Skin of body (tissue), 2 donors: ENCODE data around the gene RPL27. TPM values are rescaled to one million over a fixed set of nuclear protein-coding genes. Genes with fewer than 3 reads are reported as not detected.

Source experiments
- DNase-seq: peaks from one replicate; lab custom pipeline; 2025; lab: John Stamatoyannopoulos, UW
- total RNA-seq: library from RNA; depleted of rRNA; stranded (reverse); fragments of >200 nt; gene quantifications from one replicate; pipeline ENCODE4 v1.2.3, GENCODE V29; 2014

RPL27 gene
- total RNA-seq, 1 donor from 2014 or later, result 1,283 TPM

GRCh38 chr17:43020789-43021740 is 22.8 kb downstream of the RPL27 start:
- DNase-seq, result no peak

DNA sequence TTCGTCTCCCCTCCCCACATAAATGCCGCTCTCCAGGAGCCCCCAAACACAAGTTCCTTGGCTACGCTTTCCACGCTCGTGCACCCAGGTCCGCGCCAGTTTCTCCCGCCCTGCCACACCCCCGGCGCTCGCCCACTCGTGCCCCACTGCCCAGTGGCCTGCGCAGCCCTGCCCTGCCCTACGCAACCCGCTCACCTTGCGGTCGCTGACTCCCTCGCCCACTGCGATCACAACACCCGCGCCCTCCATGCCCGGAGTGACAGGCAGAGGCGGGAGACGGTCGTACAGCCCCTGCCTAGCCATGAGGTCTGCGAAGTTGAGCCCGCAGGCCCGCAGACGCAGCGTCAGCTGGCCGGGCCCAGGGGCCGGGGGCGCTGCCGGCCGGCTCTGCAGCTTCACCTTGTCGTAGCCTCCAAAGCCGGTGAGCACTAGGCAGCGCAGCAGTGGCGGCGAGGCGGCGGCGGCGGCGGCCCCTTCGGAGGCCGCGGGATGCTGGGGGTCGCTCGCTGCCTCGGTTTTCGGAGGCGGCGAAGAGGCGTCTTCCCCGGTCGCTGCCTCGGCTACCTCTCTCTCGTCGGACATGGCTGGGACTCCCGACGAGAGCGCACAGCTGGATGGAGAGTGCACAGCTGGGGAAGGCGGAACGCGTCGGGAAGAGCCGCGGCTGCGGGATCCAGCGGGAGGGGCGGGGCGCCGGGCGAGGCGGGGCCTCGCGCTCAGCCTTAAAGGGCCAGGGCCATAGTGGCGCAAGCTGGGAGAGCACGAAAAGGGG is 23.7 kb downstream of the RPL27 start, which contains the start of gene VAT1:
Gene VAT1 (minus strand): TSS at position 645 of the 772 bp plus-strand sequence. CDS start 63 bp downstream, at position 582.
- DNase-seq, result peak; percentile 56

- peak; percentile 95 for DNase-seq
These were observed 26.4 kb downstream of the RPL27 start, which contains the start of gene RND2 for GRCh38 chr17:43024407-43025289. RND2 (plus strand) TSS chr17:43025231; CDS start chr17:43025348, 117 bp downstream.

- DNase-seq, result no peak
These were observed 27.1 kb downstream of the RPL27 start for GRCh38 chr17:43025290-43025657.

GRCh38 chr17:43025766-43026537 is 27.7 kb downstream of the RPL27 start:
- DNase-seq, result no peak

DNA sequence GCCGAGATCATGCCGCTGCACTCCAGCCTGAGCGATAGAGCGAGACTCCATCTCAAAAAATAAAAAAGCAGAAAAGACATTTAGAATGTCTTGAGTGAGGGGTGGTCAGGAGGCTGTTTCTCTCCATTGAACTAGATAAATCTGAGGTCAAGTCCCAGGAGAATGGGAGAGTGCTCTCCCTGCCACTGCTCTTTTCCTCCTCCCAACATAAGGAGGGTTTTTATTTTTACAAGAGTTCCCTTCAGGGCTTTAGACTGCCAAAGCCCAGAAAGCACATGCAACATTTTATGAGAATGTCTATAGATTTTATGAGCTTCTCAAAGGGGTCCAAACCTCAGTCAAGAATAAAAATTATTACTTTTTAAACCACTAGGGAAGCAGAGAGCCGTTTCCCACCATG is 28.4 kb downstream of the RPL27 start:
- no peak for DNase-seq

DNA sequence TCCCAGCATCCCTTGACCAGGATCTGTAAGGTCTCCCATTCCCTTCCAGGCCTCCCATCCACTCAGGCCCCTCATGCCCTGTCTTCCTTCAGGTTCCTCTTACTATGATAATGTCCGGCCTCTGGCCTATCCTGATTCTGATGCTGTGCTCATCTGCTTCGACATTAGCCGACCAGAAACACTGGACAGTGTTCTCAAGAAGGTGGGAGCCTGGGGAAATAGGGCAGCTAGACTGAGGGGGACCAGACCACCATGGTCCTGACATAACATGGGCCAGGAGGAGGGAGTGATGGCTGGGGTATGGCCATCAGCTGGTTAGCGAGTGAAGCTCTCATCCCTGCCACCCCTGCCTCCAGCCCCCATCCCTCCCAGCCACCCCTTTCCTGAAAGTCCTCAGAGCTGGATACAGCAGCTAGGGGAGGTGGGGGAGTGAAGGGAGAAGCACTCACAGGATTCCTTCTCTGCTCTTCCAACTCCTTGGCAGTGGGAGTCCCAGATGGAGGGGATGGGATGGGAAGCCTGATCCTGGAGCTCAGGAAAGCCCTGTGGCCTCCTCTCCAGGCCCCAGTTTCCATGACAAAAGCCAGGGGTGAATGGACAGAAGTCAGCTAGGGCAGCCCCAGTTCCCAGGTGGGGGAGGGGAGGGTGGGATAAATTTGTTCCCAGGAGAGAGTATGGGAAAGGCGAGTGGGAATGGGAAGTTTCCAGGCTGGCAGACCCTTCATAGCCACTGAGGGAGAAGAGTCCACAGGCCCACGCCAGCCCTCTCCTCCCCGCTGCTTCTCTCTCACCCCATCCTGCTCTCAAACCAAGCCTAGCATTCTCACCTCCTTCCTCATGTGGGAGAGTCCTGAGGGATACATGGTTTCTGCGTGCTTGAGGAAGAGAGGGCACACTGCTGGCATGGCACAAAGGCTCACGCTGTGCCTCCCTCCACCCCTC is 29.1 kb downstream of the RPL27 start:
- DNase-seq, result no peak

GRCh38 chr17:43028221-43028861 is 30.1 kb downstream of the RPL27 start:
- DNase-seq, result no peak

GRCh38 chr17:43030137-43030767 is 32.0 kb downstream of the RPL27 start:
- DNase-seq, result no peak

DNA sequence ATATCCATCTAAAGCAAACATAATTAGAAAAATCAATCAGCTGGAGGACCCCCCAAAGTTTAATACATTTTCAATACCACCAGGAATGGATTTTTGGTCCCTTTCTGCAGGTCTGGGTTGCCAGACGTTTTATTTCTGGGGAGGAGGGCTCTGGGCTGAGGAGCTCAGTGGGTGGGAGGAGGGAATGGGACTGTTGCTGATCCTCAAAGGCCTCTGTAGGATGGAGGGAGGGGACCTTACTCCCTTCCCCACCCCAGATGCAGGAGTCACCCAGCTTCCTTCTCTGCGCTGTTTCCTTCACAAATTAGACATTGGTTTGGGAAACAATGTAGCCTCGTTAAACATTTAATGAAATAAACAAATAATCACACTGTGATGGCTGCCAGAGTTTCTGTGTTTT is 33.4 kb downstream of the RPL27 start:
- DNase-seq, result no peak

DNA sequence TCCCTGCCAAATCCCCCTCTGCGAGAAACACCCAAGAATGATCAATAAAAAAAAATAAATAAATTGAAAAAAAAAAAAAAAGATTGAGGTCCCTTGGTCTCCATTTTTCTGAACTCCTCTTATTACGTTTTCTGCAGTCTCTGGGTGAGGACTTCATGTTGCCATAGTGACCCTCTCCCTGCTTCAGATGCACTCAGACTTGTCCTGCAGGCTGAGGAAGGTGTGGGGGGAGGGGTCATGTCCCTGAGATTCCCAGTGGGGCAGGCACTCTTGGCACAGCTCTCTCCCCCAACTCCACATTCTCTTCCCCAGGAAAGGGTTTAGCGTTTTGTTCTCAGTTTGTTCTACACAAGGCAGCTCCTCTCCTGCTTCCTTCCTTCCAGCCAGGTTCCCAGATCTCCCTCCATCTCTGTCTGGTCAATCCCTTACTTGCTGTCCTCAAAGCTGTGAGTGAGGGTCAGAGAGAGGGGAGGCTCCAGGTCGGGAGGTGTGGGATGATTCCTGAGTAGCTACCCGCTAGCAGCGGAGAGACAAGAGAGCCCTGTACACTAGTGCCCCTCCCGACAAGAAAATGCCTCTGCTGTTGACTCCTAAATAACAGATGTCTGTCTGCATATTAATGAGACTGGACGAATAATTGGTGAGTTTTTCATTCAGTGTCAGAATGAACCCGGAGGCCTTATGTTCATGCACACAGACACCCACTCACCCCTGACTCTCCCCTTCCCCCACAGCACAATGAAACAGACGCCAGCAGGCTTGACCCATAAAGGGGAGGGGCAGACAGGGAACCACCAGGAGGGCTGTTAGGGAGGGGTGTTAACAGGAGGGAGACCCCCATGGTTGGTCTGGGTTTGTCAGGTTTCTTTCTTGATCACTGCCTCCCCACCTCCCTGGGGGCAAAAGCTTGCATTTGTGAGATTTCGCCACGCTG is 36.0 kb downstream of the RPL27 start:
- no peak for DNase-seq

DNA sequence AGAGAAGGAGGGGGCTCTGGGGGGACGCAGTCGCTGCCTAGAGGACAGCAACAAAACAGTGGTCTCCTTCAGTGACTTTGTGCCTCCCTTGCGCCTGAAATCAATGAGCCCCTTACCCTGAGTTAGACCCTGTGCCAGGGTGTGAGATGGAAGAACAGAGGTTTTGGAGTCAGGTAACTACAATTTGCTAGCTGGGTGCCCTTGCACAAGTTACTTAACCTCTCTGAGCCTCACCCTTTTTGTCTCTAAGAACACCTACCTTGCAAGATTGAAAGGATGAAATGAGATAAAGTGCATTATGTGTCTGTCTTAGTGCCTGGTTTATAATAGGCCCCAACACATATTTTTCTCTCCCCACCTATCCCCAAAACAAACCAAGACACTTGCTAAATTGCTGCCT is 36.7 kb downstream of the RPL27 start:
- no peak for DNase-seq

DNA sequence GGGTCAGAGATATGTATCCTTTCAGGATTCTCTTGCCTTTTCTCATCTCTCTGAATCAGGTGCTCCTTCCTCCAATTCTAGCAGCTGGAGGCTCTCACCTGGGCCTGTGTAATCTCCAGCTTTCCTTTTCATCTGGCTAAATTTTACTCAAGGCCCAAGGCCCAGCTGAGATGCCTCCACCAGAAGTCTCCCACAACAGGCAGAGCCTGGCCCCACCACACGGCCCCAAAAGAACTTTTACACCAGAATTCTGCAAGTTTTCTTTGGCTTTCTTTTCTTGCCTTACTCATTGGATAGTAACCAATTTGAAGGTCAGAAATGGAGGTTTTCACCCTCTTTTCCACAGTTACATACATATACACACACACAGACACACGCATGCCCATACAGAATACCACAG is 41.4 kb downstream of the RPL27 start:
- no peak for DNase-seq

DNA sequence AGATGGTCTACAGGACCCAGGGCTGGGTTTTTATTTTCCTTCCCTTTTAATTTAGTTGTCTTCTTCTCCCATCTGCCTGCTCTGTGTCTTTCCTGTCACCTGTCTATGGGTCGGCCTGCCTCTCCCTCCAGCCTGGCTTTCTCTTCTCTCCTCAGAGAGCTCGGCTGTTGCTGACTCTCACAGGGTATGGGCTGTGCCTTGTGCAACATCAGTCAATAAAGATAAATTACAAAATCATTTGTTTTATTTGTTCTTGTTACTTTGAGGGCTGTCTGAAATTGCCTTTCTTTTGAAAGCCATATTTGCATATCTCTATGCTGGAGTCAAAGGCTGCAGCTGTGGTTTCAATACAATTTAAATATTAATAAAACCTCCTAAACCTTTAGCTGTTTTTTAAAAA is 42.4 kb downstream of the RPL27 start:
- DNase-seq, result no peak

DNA sequence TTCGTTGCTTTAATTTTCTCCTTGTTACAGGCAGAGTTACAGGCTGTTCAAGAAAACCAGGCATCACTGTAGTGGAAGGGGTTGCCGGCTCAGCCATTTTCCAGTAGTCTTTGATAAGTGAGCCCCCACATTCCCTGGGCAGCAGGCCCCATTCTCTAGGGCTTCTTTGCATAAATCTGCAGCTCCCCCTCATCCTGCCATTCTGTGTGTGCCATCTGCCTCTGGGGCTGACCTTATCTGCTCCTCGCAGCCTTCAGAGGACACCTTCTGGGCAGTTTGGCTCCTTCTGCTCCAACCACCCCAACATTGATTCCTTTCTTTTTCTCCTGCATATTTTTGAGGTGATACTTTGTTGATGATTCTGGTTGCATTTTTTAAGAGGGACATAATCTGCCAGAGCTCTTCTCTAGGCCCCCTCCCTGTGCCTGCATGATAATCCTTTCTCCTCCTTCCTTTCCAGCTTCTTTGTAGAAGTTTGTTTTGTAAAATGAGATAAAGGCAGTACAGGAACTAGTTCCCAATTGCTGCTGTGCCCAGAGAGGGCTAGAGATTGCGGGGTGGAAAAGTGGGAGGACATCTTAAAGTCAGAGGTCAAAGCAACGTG is 43.9 kb downstream of the RPL27 start:
- DNase-seq, result no peak

- DNase-seq, result no peak
These were observed 45.1 kb downstream of the RPL27 start for GRCh38 chr17:43043307-43043706.

DNA sequence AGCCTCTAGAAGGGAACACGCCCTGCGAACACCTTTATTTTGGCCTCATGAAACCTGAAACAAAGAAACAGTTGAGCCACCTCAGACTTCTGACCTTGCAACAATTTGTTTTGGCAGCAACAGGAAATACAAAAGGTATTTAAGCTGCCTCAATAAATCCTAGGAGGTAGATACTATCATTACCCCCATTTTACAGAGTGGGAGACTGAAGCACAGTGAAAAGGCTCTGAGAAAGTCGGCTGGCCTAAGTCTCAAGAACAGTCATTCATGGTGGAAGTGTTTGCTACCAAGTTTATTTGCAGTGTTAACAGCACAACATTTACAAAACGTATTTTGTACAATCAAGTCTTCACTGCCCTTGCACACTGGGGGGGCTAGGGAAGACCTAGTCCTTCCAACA is 45.8 kb downstream of the RPL27 start:
- no peak for DNase-seq
